Glomerular endothelial cell (primary cell): ENCODE results near the gene GALNT7. TPM values are rescaled to one million over a fixed set of nuclear protein-coding genes. Genes with fewer than 3 reads are reported as not detected.
"Not testable (repeated sequence)": the region's sequence is repeated elsewhere in the genome, so short reads cannot be mapped to it uniquely, and the experiment has no call there.

ENCODE experiments used
- DNase-seq: peaks from one replicate; pipeline ENCODE4 v3.0.0-alpha.2; 2011; ENCODE audit warnings: low read depth, low spot score; ENCODE audit errors: extremely low read depth
- total RNA-seq: library from RNA; depleted of rRNA; stranded (reverse); fragments of >200 nt; gene quantifications from 2 replicates; pipeline ENCODE4 v1.2.3, GENCODE V29; 2015

The GALNT7 gene
- total RNA-seq, 1 donor from 2014 or later = 63.8 TPM

GRCh38 chr4:173166491-173166890 lies 2.1 kb upstream of the GALNT7 start:
- DNase-seq = no peak

- DNase-seq = no peak
These were observed 734 bp upstream of the GALNT7 start for GRCh38 chr4:173167758-173168395.

GRCh38 chr4:173169178-173169427 lies 492 bp downstream of the GALNT7 start:
- DNase-seq = no peak

GRCh38 chr4:173169428-173170181 lies 994 bp downstream of the GALNT7 start:
- no peak for DNase-seq

GRCh38 chr4:173170182-173170778 lies 1.7 kb downstream of the GALNT7 start:
- no peak for DNase-seq

GRCh38 chr4:173171098-173171497 lies 2.5 kb downstream of the GALNT7 start:
- no peak for DNase-seq

GRCh38 chr4:173171987-173172386 lies 3.4 kb downstream of the GALNT7 start:
- no peak for DNase-seq

GRCh38 chr4:173174184-173174583 lies 5.6 kb downstream of the GALNT7 start:
- DNase-seq = no peak

GRCh38 chr4:173174594-173175012 lies 6.0 kb downstream of the GALNT7 start:
- no peak for DNase-seq

GRCh38 chr4:173176010-173176409 lies 7.4 kb downstream of the GALNT7 start:
- DNase-seq = no peak

- DNase-seq = no peak
These were observed 8.6 kb downstream of the GALNT7 start for GRCh38 chr4:173177232-173177631.

GRCh38 chr4:173178144-173178543 lies 9.5 kb downstream of the GALNT7 start:
- no peak for DNase-seq

- no peak for DNase-seq
These were observed 13.2 kb downstream of the GALNT7 start for GRCh38 chr4:173181848-173182247.

GRCh38 chr4:173182403-173182802 lies 13.8 kb downstream of the GALNT7 start:
- DNase-seq = no peak

GRCh38 chr4:173183659-173184247 lies 15.1 kb downstream of the GALNT7 start:
- not testable (repeated sequence) for DNase-seq

GRCh38 chr4:173185847-173186510 lies 17.4 kb downstream of the GALNT7 start:
- no peak for DNase-seq

- no peak for DNase-seq
These were observed 19.1 kb downstream of the GALNT7 start for GRCh38 chr4:173187732-173188131.

- DNase-seq = no peak
These were observed 20.0 kb downstream of the GALNT7 start for GRCh38 chr4:173188648-173189047.

GRCh38 chr4:173189117-173189693 lies 20.6 kb downstream of the GALNT7 start:
- no peak for DNase-seq

- DNase-seq = no peak
These were observed 23.0 kb downstream of the GALNT7 start for GRCh38 chr4:173191623-173192041.
